Measurements from ENCODE around the gene SERPIND1. TPM values are rescaled to one million over a fixed set of nuclear protein-coding genes. Genes with fewer than 3 reads are reported as not detected.

The SERPIND1 gene
- total and polyA plus RNA-seq, 2 of the 8 experiments (the other 6 are each of a cell fraction or from before 2014, with no cell fraction given) = not detected

DNA sequence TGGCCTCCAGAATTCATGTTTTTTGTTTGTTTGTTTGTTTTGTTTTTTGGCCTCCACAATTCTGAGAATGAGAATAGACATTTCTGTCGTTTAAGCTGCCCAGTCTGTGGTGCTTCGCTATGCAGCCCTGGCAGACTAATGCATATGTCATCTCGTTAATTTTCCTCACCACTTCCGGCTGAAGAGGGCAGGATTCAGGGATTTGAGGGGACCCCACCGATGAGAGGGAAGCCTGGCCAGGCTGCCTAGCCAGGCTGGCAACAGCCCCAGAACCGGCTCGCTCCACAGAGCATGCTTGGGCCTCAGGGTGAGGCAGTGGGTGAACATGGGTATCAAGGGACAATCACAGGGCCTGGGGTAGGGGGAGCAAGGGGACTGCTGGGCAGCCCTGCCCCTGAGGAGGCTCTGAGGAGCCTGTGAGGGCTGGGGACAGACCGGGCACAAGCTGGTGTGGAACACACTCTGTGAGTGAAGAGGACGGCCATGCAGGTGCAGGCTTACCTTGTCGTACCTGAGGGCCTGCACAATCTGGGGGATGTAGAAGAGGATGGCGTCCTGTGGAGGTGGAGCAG is 47.8 kb upstream of the SERPIND1 start:
- no peak for FAIRE-seq
- 93% methylated on average over 11 of the region's 11 CpGs; no CpG with 5 or more reads in 1 of the 2 experiments for WGBS, 2 experiments (ENCODE audit: extremely low coverage in 1 of 2, insufficient coverage in 1 of 2, insufficient read length in 1 of 2, insufficient replicate concordance in 2 of 2, low coverage in 1 of 2, low lambda C conversion rate in 2 of 2, missing lambda C conversion rate in 1 of 2)
- no peaks in the 10 kb centered on the region; the same call in 1 of the 2 replicates for H3K23me2 ChIP-seq (ENCODE audit: low read depth, low read length)
- no peak overlapping the region for H2BK5ac ChIP-seq (ENCODE audit: low read depth, low read length)
- ChIA-PET POLR2A (ENCODE audit: partially characterized antibody) (no interaction called here), CTCF (ENCODE audit: partially characterized antibody) (interaction anchor here (0.8 to 1.2 kb wide), 2 partner anchors 16 to 25 kb away, joined by 3 to 4 read pairs; no protein-coding TSS in a partner anchor)
- H3K9ac ChIP-seq (replicated peaks in 1 of 4; ENCODE audit: extremely low read depth in 1 of 4, low read depth in 3 of 4, low read length in 3 of 4) = no peak overlapping the region
- peaks cover 0 to 2% of the 10 kb centered on the region in 2 experiments for H4K20me1 ChIP-seq (replicated peaks in 1 of 2; ENCODE audit: control insufficient read depth in 1 of 2, insufficient read depth in 2 of 2, low read length in 2 of 2)
- H3K14ac ChIP-seq (ENCODE audit: insufficient read length) = no peak overlapping the region
- H2BK20ac ChIP-seq (ENCODE audit: low read length) = no peak overlapping the region
- no peaks in the 10 kb centered on the region for H3K79me2 ChIP-seq (ENCODE audit: control insufficient read depth in 1 of 2, insufficient read depth in 2 of 2, low read length in 2 of 2)
- H2BK15ac ChIP-seq (ENCODE audit: low read length) = no peak overlapping the region
- no peak overlapping the region for H3K18ac ChIP-seq (ENCODE audit: extremely low read depth, low read length)
- no peaks in the 10 kb centered on the region for H3K79me1 ChIP-seq (ENCODE audit: low read depth, low read length)
- H2AK5ac ChIP-seq (ENCODE audit: low read depth, low read length) = no peak overlapping the region
- H3K9me3 ChIP-seq (ENCODE audit: insufficient read depth in 2 of 2, low read depth in 1 of 2, low read length in 1 of 2) = no peaks in the 10 kb centered on the region
- H3K36me3 ChIP-seq (ENCODE audit: control insufficient read depth in 2 of 4, insufficient read depth in 4 of 4, low read length in 3 of 4) = peaks cover 0 to 3% (median under 1%) of the 10 kb centered on the region in 4 experiments; a peak in 2 of 8 replicates
- H3K23ac ChIP-seq (ENCODE audit: insufficient read length) = no peak overlapping the region
- no peak overlapping the region for H3K56ac ChIP-seq (replicated peaks; ENCODE audit: insufficient read length, low read depth, low read length)
- no peak overlapping the region for H3K4me3 ChIP-seq (ENCODE audit: extremely low read depth in 1 of 4, insufficient read depth in 2 of 4, low read depth in 3 of 4, low read length in 4 of 4)
- DNase-seq (ENCODE audit: low read depth in 1 of 2, low spot score in 2 of 2) = no peak
- no peak overlapping the region for H4K91ac ChIP-seq (replicated peaks; ENCODE audit: insufficient read length, low read length)
- no peak overlapping the region for H3K4ac ChIP-seq (replicated peaks; ENCODE audit: insufficient read length, low read depth, low read length)
- no peak overlapping the region for H2BK12ac ChIP-seq (ENCODE audit: low read depth, low read length)
- no peak overlapping the region for H2AFZ ChIP-seq (ENCODE audit: low read length)
- H3K4me1 ChIP-seq (replicated peaks in 1 of 4; ENCODE audit: control insufficient read depth in 3 of 4, insufficient read depth in 4 of 4, low read length in 3 of 4) = no peaks in the 10 kb centered on the region
- no peak overlapping the region for H3K4me2 ChIP-seq (ENCODE audit: insufficient read depth in 1 of 2, low read depth in 2 of 2, low read length in 2 of 2)
- no peak overlapping the region for H4K5ac ChIP-seq (ENCODE audit: insufficient read length, low read depth, low read length)
- no peaks in the 10 kb centered on the region for H3K27me3 ChIP-seq (replicated peaks in 1 of 4; ENCODE audit: control insufficient read depth in 3 of 4, extremely low read depth in 1 of 4, insufficient read depth in 3 of 4, low read length in 3 of 4)
- no peak overlapping the region for H2BK120ac ChIP-seq (replicated peaks; ENCODE audit: low read depth, low read length)
- no peak overlapping the region for H4K8ac ChIP-seq (ENCODE audit: extremely low read depth, insufficient read depth, low read length)
- H3K27ac ChIP-seq (ENCODE audit: low read depth, low read length) = no peak overlapping the region
- TF ChIP-seq POU5F1 (IDR thresholded peaks at IDR 0.05; ENCODE audit: low read depth, low read length) (no peak), JUND (IDR thresholded peaks at IDR 0.05; ENCODE audit: low read length) (no peak), CBX5 (IDR thresholded peaks at IDR 0.05; ENCODE audit: low read depth, low read length) (no peak), KDM4A (IDR thresholded peaks at IDR 0.05; ENCODE audit: low read depth, low read length, severe bottlenecking) (no peak), EGR1 (IDR thresholded peaks at IDR 0.05; ENCODE audit: borderline replicate concordance, low read depth, low read length) (no peak), KDM5A (IDR thresholded peaks at IDR 0.05; ENCODE audit: low read length) (no peak), MAFK (IDR thresholded peaks at IDR 0.05; ENCODE audit: low read depth, low read length) (no peak), HDAC2 (IDR thresholded peaks at IDR 0.05; ENCODE audit: borderline replicate concordance in 1 of 2, low read depth in 2 of 2, low read length in 2 of 2) (no peak), HDAC6 (IDR thresholded peaks at IDR 0.05; ENCODE audit: low read depth, low read length) (no peak), CBX8 (IDR thresholded peaks at IDR 0.05; ENCODE audit: borderline replicate concordance, low read depth, low read length) (no peak)

Data from H1 (cell line).